ENCODE data around the gene S100A9. TPM values are rescaled to one million over a fixed set of nuclear protein-coding genes. Genes with fewer than 3 reads are reported as not detected.
"Not testable (repeated sequence)": the region's sequence is repeated elsewhere in the genome, so short reads cannot be mapped to it uniquely, and the experiment has no call there.

The S100A9 gene
- 100 to 1,000 TPM in 1 of 2 donors, 10 to 100 TPM in 1; 16.5 to 829 TPM for total RNA-seq
- polyA plus RNA-seq (ENCODE audit: insufficient read length in 2 of 2), result 1 to 10 TPM; 2.1 to 4.3 TPM
- long read RNA-seq, donor 1, partial matches to known transcripts, result 0 of 1 reads
- long read RNA-seq, donor 1, other reads (novel, unspliced or antisense), result 0 of 1 reads
- long read RNA-seq, donor 2, result 0 reads
- long read RNA-seq, donor 3, result 0 reads
- long read RNA-seq, donor 4, transcript S100A9-201 (3 exons, 577 nt), result major isoform, 17 of 48 reads
- long read RNA-seq, donor 4, partial matches to known transcripts, result 31 of 48 reads
- long read RNA-seq, donor 4, other reads (novel, unspliced or antisense), result 0 of 48 reads

DNA sequence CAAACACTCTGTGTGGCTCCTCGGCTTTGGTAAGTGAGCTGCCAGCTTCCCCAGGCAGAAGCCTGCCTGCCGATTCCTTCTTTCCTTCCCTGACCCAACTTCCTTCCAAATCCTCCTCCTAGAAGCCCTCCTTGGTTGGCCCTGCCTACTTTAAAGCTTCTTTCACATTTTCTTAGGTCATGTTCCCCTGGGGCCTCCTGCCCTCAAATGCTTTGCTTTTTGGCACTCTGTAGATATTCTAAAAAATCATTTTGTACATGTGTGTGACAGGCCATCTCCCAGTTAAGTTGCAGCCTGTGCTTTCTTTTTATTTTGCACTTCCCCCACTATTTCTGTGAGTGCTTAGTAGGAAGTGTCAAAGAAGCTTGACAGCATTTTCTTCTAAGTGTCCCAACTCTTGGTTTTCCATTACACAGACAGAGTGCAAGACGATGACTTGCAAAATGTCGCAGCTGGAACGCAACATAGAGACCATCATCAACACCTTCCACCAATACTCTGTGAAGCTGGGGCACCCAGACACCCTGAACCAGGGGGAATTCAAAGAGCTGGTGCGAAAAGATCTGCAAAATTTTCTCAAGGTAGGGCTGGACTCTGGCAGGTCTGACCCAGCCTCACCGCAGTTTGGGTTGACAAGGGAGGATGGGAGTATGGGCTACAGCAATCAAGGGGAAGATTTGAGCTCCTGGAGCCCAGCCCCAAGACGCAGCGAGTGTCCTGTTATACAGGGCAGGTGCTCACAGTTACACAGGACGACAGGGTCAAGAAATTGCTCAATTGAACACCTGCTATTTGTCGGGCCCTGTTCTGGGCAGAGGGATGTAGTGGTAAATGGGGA lies at the start of gene S100A9:
S100A9 (plus strand) TSS at position 2 of the 838 bp plus-strand sequence; CDS start at position 432, 430 bp downstream.
- Histone ChIP-seq H3K4me3 (ENCODE audit: low read depth, low read length) (no peak within 1 kb of the TSS), H3K9me3 (ENCODE audit: control insufficient read depth, insufficient read depth, low read length) (no peaks in the 10 kb centered on the region), H3K27me3 (ENCODE audit: control insufficient read depth, insufficient read depth, low read length) (no peaks in the 10 kb centered on the region), H3K36me3 (ENCODE audit: control insufficient read depth, insufficient read depth, low read length) (no peaks in the 10 kb centered on the region), H3K27ac (ENCODE audit: low read depth, low read length) (no peak within 1 kb of the TSS), H3K4me1 (ENCODE audit: control insufficient read depth, insufficient read depth, low read length) (no peaks in the 10 kb centered on the region)
- 79% methylated on average over 10 of the region's 11 CpGs for WGBS (ENCODE audit: insufficient coverage)
- no peak for DNase-seq (ENCODE audit: low read depth in 4 of 6, low spot score in 6 of 6)

DNA sequence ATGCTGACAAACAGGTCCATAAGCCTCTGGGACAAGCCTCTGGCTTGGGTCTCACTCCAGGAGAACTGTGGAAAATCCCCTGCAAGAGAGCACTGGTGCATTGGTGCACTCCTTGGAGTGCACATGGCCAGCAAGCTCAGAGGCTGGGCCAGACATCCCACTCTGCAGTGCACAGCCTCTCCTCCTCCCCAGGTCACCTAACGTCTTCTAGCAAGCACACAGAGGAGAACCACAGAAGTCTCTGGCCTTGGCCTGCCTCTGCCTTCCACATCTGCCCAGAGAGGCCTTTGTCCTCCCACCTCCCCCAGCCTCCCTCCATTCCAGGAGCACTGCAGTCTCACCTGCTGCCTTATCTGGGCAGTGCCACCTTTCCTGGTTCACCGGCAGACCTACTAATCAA lies 49.1 kb upstream of the S100A9 start:
- WGBS (ENCODE audit: insufficient coverage), result 65% methylated on average over 2 of the region's 2 CpGs
- Histone ChIP-seq H3K4me1 (ENCODE audit: control insufficient read depth, insufficient read depth, low read length) (no peaks in the 10 kb centered on the region), H3K9me3 (ENCODE audit: control insufficient read depth, insufficient read depth, low read length) (no peaks in the 10 kb centered on the region), H3K27ac (ENCODE audit: low read depth, low read length) (no peak overlapping the region), H3K36me3 (ENCODE audit: control insufficient read depth, insufficient read depth, low read length) (no peaks in the 10 kb centered on the region), H3K27me3 (ENCODE audit: control insufficient read depth, insufficient read depth, low read length) (no peaks in the 10 kb centered on the region), H3K4me3 (ENCODE audit: low read depth, low read length) (no peak overlapping the region)
- DNase-seq (ENCODE audit: low read depth in 4 of 6, low spot score in 6 of 6), result no peak

DNA sequence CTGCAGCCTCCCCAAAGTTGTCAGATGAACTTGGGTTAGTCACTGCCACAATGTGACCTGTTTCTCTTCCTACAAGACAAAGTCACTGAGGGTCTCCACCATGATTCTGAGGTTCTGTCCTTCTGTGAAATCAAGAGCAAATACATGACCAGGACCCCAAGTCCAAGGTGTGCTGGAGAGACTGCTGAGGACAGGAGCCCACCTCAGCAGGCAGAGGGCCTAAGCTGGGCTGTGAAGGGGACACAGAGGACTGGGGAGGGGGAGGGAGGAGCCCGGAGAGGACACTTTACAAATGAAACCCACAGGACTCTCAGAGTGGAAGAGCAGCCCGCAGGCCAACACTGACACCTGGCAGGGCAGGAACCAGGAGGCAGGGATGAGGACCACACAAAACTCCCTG lies 48.2 kb upstream of the S100A9 start:
- no peaks in the 10 kb centered on the region for H3K27me3 ChIP-seq (ENCODE audit: control insufficient read depth, insufficient read depth, low read length)
- WGBS (ENCODE audit: insufficient coverage), result 75% methylated on average over 2 of the region's 2 CpGs
- no peak for DNase-seq (ENCODE audit: low read depth in 4 of 6, low spot score in 6 of 6)
- H3K4me3 ChIP-seq (ENCODE audit: low read depth, low read length), result no peak overlapping the region
- H3K4me1 ChIP-seq (ENCODE audit: control insufficient read depth, insufficient read depth, low read length), result no peaks in the 10 kb centered on the region
- H3K27ac ChIP-seq (ENCODE audit: low read depth, low read length), result no peak overlapping the region
- no peaks in the 10 kb centered on the region for H3K9me3 ChIP-seq (ENCODE audit: control insufficient read depth, insufficient read depth, low read length)
- H3K36me3 ChIP-seq (ENCODE audit: control insufficient read depth, insufficient read depth, low read length), result no peaks in the 10 kb centered on the region

DNA sequence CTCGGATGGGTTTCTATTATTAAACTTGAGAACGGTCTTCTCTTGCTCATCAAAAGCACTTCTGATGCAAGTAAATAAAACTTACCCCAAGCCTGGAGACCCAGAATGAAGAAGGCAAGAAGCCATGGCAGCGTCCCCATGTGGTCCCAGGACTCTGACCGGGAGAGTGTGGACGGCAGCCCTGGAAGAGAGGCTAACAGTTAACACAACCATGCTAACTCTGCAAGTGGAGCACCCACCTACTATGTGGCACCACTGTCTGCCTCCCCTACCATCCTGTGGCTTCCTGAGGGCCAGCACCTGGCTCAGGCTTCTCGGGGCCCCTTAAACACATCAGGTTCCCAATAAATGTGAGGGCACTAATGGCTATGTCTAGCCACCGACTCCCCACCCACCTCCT lies 47.1 kb upstream of the S100A9 start:
- H3K36me3 ChIP-seq (ENCODE audit: control insufficient read depth, insufficient read depth, low read length), result no peaks in the 10 kb centered on the region
- H3K4me1 ChIP-seq (ENCODE audit: control insufficient read depth, insufficient read depth, low read length), result no peaks in the 10 kb centered on the region
- no peak overlapping the region for H3K27ac ChIP-seq (ENCODE audit: low read depth, low read length)
- no peak for DNase-seq (ENCODE audit: low read depth in 4 of 6, low spot score in 6 of 6)
- no peaks in the 10 kb centered on the region for H3K27me3 ChIP-seq (ENCODE audit: control insufficient read depth, insufficient read depth, low read length)
- no peak overlapping the region for H3K4me3 ChIP-seq (ENCODE audit: low read depth, low read length)
- 84% methylated on average over 5 of the region's 7 CpGs for WGBS (ENCODE audit: insufficient coverage)
- H3K9me3 ChIP-seq (ENCODE audit: control insufficient read depth, insufficient read depth, low read length), result no peaks in the 10 kb centered on the region

DNA sequence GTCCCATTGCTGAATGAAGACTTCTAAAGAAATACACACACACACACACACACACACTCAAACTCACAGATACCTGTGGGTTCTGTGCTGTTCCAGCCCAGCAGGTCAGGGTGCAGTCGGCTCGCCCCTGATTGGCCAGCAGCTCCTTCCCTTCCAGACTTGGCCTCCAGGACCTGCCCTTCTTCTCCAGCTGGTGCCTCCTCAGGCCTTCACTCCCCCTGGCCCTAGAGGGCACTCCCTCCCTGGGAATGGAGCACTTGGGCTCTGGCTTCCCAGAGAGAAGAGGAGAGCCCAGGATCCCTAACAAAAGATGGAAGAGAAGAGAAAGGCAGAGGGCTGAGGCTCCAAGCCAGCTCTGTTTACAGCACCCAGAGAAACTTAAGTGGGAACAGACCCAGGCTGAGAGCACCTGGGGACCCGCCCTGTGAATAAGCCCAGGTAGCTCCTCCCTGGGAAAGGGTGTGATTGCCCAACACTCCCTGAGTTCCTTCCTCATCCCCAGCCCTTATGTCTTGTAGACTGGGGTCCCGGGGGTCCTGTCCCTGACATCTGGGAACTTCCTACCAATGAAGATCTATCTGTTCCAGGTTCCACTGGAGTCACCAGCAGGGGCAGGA lies 45.0 kb upstream of the S100A9 start, which contains the start of gene PGLYRP3:
PGLYRP3 (minus strand) TSS at position 383 of the 617 bp plus-strand sequence. CDS start 2,287 bp downstream, outside the sequence.
- no peaks in the 10 kb centered on the region for H3K4me1 ChIP-seq (ENCODE audit: control insufficient read depth, insufficient read depth, low read length)
- no peaks in the 10 kb centered on the region for H3K9me3 ChIP-seq (ENCODE audit: control insufficient read depth, insufficient read depth, low read length)
- DNase-seq (ENCODE audit: low read depth in 4 of 6, low spot score in 6 of 6), result no peak
- H3K27ac ChIP-seq (ENCODE audit: low read depth, low read length), result no peak within 1 kb of the TSS
- no peak within 1 kb of the TSS for H3K4me3 ChIP-seq (ENCODE audit: low read depth, low read length)
- no peaks in the 10 kb centered on the region for H3K27me3 ChIP-seq (ENCODE audit: control insufficient read depth, insufficient read depth, low read length)
- H3K36me3 ChIP-seq (ENCODE audit: control insufficient read depth, insufficient read depth, low read length), result no peaks in the 10 kb centered on the region
- WGBS (ENCODE audit: insufficient coverage), result 82% methylated on average over 3 of the region's 4 CpGs

DNA sequence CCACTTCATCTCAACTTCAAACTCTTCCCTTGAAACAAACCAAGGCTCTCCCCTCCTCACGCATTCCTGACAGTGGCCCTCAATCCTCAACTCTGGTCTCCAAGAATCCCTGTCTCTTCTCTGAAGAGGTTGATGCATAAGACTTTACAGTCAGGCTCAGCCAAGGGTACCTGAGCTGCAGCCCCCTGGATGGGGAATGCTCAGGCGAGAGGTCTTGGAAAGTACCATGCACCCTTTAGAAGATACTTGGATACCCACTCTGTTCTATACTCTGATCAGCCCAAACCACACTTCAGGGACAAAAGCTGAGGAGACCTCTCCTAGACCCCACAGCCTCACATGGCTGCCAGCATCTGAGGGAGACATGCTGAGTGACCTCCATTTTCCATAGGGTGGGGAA lies 44.4 kb upstream of the S100A9 start:
- Histone ChIP-seq H3K27me3 (ENCODE audit: control insufficient read depth, insufficient read depth, low read length) (no peaks in the 10 kb centered on the region), H3K36me3 (ENCODE audit: control insufficient read depth, insufficient read depth, low read length) (no peaks in the 10 kb centered on the region), H3K9me3 (ENCODE audit: control insufficient read depth, insufficient read depth, low read length) (no peaks in the 10 kb centered on the region), H3K4me3 (ENCODE audit: low read depth, low read length) (no peak overlapping the region), H3K4me1 (ENCODE audit: control insufficient read depth, insufficient read depth, low read length) (no peaks in the 10 kb centered on the region), H3K27ac (ENCODE audit: low read depth, low read length) (no peak overlapping the region)
- 100% methylated on average over 2 of the region's 2 CpGs for WGBS (ENCODE audit: insufficient coverage)
- no peak for DNase-seq (ENCODE audit: low read depth in 4 of 6, low spot score in 6 of 6)

DNA sequence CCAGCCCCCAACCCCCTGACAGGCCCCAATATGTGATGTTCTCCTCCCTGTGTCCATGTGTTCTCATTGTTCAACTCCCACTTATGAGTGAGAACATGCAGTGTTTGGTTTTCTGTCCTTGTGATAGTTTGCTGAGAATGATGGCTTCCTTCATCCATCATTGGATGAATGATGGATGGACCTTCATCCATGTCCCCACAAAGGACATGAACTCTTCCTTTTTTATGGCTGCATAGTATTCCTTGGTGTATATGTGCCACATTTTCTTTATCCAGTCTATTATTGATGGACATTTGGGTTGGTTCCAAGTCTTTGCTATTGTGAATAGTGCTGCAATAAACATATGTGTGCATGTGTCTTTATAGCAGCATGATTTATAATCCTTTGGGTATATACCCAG lies 43.3 kb upstream of the S100A9 start:
- not testable (repeated sequence) for H3K4me1 ChIP-seq (ENCODE audit: control insufficient read depth, insufficient read depth, low read length); H3K27me3 ChIP-seq (ENCODE audit: control insufficient read depth, insufficient read depth, low read length); DNase-seq (ENCODE audit: low read depth in 4 of 6, low spot score in 6 of 6); H3K9me3 ChIP-seq (ENCODE audit: control insufficient read depth, insufficient read depth, low read length); H3K27ac ChIP-seq (ENCODE audit: low read depth, low read length); H3K4me3 ChIP-seq (ENCODE audit: low read depth, low read length); H3K36me3 ChIP-seq (ENCODE audit: control insufficient read depth, insufficient read depth, low read length)

DNA sequence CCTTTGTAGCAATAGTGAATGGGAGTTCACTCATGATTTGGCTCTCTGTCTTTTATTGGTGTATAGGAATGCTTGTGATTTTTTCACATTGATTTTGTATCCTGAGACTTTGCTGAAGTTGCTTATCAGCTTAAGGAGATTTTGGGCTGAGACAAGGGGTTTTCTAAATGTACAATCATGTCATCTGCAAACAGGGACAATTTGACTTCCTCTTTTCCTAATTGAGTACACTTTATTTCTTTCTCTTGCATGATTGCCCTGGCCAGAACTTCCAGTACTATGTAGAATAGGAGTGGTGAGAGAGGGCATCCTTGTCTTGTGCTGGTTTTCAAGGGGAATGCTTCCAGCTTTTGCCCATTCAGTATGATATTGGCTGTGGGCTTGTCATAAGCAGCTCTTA lies 41.6 kb upstream of the S100A9 start:
- not testable (repeated sequence) for H3K36me3 ChIP-seq (ENCODE audit: control insufficient read depth, insufficient read depth, low read length); H3K27ac ChIP-seq (ENCODE audit: low read depth, low read length); H3K27me3 ChIP-seq (ENCODE audit: control insufficient read depth, insufficient read depth, low read length); H3K9me3 ChIP-seq (ENCODE audit: control insufficient read depth, insufficient read depth, low read length); DNase-seq (ENCODE audit: low read depth in 4 of 6, low spot score in 6 of 6); H3K4me3 ChIP-seq (ENCODE audit: low read depth, low read length); H3K4me1 ChIP-seq (ENCODE audit: control insufficient read depth, insufficient read depth, low read length)

DNA sequence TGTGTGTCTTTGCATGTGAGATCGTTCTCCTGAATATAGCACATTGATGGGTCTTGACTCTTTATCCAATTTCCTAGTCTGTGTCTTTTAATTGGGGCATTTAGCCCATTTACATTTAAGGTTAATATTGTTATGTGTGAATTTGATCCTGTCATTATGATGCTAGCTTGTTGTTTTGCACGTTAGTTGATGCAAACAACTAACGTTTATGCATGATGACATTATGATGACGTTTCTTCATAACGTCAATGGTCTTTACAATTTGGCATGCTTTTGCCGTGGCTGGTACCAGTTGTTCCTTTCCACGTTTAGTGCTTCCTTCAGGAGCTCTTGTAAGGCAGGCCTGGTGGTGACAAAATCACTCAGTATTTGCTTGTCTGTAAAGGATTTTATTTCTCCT lies 39.5 kb upstream of the S100A9 start:
- H3K9me3 ChIP-seq (ENCODE audit: control insufficient read depth, insufficient read depth, low read length); H3K4me3 ChIP-seq (ENCODE audit: low read depth, low read length); H3K27ac ChIP-seq (ENCODE audit: low read depth, low read length); H3K4me1 ChIP-seq (ENCODE audit: control insufficient read depth, insufficient read depth, low read length); H3K27me3 ChIP-seq (ENCODE audit: control insufficient read depth, insufficient read depth, low read length); DNase-seq (ENCODE audit: low read depth in 4 of 6, low spot score in 6 of 6); H3K36me3 ChIP-seq (ENCODE audit: control insufficient read depth, insufficient read depth, low read length): not testable (repeated sequence)
- 84% methylated on average over 6 of the region's 7 CpGs for WGBS (ENCODE audit: insufficient coverage)
